Ovary (tissue), 9 donors: ENCODE results near the gene GRIK5. TPM values are rescaled to one million over a fixed set of nuclear protein-coding genes. Genes with fewer than 3 reads are reported as not detected.

Source experiments
- DNase-seq, 5 donors: peaks; one replicate each; pipeline ENCODE4 v3.0.0-alpha.2; 2019 to 2020
- H3K27ac ChIP-seq, 2 donors: fragments of 200-600 bp; one replicate each; pipeline versions ENCODE4 v1.5.1 to v1.8.0; 2019 to 2022
- H3K27me3 ChIP-seq: fragments of 200-600 bp; one replicate; pipeline ENCODE4 v1.8.0; 2022
- H3K36me3 ChIP-seq: fragments of 200-600 bp; sonication (generic); one replicate; pipeline ENCODE4 v1.5.1; 2019
- H3K4me1 ChIP-seq: one replicate; pipeline ENCODE4 v1.8.1; 2013; ENCODE audit warnings: mild to moderate bottlenecking, moderate library complexity; ENCODE audit not compliant: insufficient read depth
- H3K4me3 ChIP-seq: fragments of 200-600 bp; sonication (generic); one replicate; pipeline ENCODE4 v1.5.1; 2017
- H3K9me3 ChIP-seq, 2 donors: fragments of 200-600 bp in 1 of 2; sonication (generic) in 1 of 2; one replicate each; pipeline versions ENCODE4 v1.5.1 to v1.8.1; 2013 to 2019; ENCODE audit warnings: mild to moderate bottlenecking in 1 of 2, moderate library complexity in 1 of 2
- CTCF ChIP-seq, 3 donors: fragments of 450-650 bp in 2 of 3; fragments of 200-600 bp in 1 of 3; IDR thresholded peaks; one replicate each; pipeline versions ENCODE4 v1.5.1 to v1.8.0; 2016 to 2022; ENCODE audit warnings: antibody characterized with exemption in 3 of 3, mild to moderate bottlenecking in 1 of 3
- EP300 ChIP-seq: sonication (generic); formaldehyde crosslinking; IDR thresholded peaks from one replicate; pipeline ENCODE4 v1.6.1; 2017; ENCODE audit warnings: antibody characterized with exemption
- POLR2A ChIP-seq: fragments of 450-650 bp; IDR thresholded peaks from one replicate; pipeline ENCODE4 v1.6.1; 2017; ENCODE audit warnings: antibody characterized with exemption, mild to moderate bottlenecking, moderate library complexity
- WGBS, 3 donors: extraction: QIAGEN DNeasy Blood & Tissue Kit in 1 of 3; methylation state at CpG; one replicate each; pipeline versions ENCODE4 v1.1.5 to v1.1.7; 2013 to 2017; 5-methylcytosine and 5-hydroxymethylcytosine counted together
- intact Hi-C, 4 donors: fragments of 100-400 bp; cut with DNase I; formaldehyde crosslinking; loops; one replicate each; pipeline versions ENCODE4 v1.11.0 to v1.15.1; 2022 to 2023
- polyA plus RNA-seq, 2 donors: library from polyadenylated mRNA; stranded (reverse); fragments of 200-250 nt in 1 of 2; fragments of 350-450 nt in 1 of 2; fragmentation: Illumina TruSeq in 1 of 2; extraction: RNeasy Lipid Tissue Mini Kit (QIAGEN cat#74804) in 1 of 2; gene quantifications; one replicate each; pipeline ENCODE4 v1.2.3, GENCODE V29; 2013 to 2014
- total RNA-seq, 7 donors: library from RNA; depleted of rRNA in 2 of 7; stranded (reverse); fragments of >200 nt in 2 of 7; fragmentation: NEBNext Ultra II Directional in 3 of 7; extraction: Animal tissue kit (Norgen Biotek cat#: 25700) in 3 of 7; gene quantifications; one replicate each; pipeline versions ENCODE4 v1.1.0 to v1.2.4, GENCODE V29; 2016 to 2023
- donor health status: DM: no; HTN: no; CAD: no; lungs with moderate emphysema.
- donor health status: DM: no; HTN: no; CAD: no.
- donor health status: Bipolar disorder and iron deficiency.
- donor health status: DM: yes; HTN: yes; CAD: no.
- donor health status: DM: no; HTN: no; CAD: no.
- donor health status: DM: yes; HTN: yes; CAD: no.

GRIK5 gene
- total and polyA plus RNA-seq, 9 donors, result 1.7 to 16.3 (median 3.7) TPM

DNA sequence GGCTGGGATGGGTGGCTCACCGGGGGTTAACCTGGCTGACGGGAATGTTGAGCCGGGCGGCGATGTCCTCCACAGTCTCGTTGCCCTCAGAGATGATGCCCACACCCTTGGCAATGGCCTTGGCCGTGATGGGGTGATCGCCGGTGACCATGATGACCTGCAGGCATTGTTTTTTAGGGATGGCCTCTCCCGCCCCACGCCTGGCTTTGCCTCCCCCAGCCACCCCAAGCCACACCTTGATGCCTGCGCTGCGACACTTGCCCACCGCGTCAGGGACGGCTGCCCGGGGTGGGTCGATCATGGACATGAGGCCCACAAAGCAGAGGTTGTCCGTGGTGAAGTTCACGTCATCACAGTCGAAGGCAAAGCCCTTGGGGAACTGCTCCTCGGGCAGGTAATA, 92.1 kb downstream of the GRIK5 start:
- intact Hi-C loops, result no loop called here
- WGBS, 3 donors, result 73 to 81% (median 77%) methylated on average over 22 of the region's 22 CpGs
- TF ChIP-seq EP300 (no peak), CTCF (IDR thresholded peaks at IDR 0.05) (no peak), POLR2A (no peak)

DNA sequence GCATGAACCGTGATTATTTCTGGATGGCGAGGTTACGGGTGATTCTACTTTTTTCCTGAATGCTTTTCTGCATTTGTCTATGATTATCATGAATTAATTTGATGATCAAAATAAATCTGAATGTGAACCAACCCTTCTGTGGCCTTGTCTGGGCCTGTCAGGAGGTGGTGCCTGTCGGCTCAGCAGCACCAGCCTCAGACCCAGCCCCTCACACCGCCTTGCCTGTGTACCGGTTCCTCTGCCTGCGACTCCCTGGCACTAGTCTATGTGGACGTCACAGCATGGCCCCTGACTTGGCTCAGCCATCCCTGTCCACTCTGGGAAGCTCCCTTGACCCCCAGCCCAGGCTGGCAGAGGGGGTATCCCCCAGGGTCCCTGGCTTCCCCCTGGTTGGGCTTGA, 95.4 kb downstream of the GRIK5 start:
- H3K36me3 ChIP-seq, result no peaks in the 10 kb centered on the region
- no peak overlapping the region for H3K27ac ChIP-seq
- no peaks in the 10 kb centered on the region for H3K9me3 ChIP-seq
- WGBS, 3 donors, result 53 to 70% (median 61%) methylated on average over 8 of the region's 8 CpGs
- TF ChIP-seq EP300, result no peak
- no peak for TF ChIP-seq POLR2A
- no peak for TF ChIP-seq CTCF (IDR thresholded peaks at IDR 0.05)
- DNase-seq, result no peak
- no peak overlapping the region for H3K4me3 ChIP-seq
- H3K4me1 ChIP-seq, result no peaks in the 10 kb centered on the region
- no peaks in the 10 kb centered on the region for H3K27me3 ChIP-seq
- intact Hi-C loops, result no loop called here

More for the DNA sequence above, 92.1 kb downstream of the GRIK5 start:
- H3K4me3 ChIP-seq, result no peak overlapping the region
- no peak for DNase-seq
- no peaks in the 10 kb centered on the region for H3K4me1 ChIP-seq
- H3K36me3 ChIP-seq, result no peaks in the 10 kb centered on the region
- H3K9me3 ChIP-seq, result no peaks in the 10 kb centered on the region
- H3K27me3 ChIP-seq, result no peaks in the 10 kb centered on the region
- H3K27ac ChIP-seq, result no peak overlapping the region

GRCh38 chr19:41971363-41971762, 98.6 kb downstream of the GRIK5 start:
- H3K27ac ChIP-seq, result no peak overlapping the region
- intact Hi-C loops, result no loop called here
- H3K9me3 ChIP-seq, result no peaks in the 10 kb centered on the region
- H3K27me3 ChIP-seq, result no peaks in the 10 kb centered on the region
- TF ChIP-seq POLR2A (no peak), EP300 (no peak), CTCF (IDR thresholded peaks at IDR 0.05) (no peak)
- H3K4me3 ChIP-seq, result no peak overlapping the region
- DNase-seq, result no peak
- no peaks in the 10 kb centered on the region for H3K36me3 ChIP-seq
- H3K4me1 ChIP-seq, result no peaks in the 10 kb centered on the region
- 76 to 82% (median 78%) methylated on average over 11 of the region's 11 CpGs for WGBS, 3 donors

GRCh38 chr19:41969772-41970458, 100.1 kb downstream of the GRIK5 start:
- Histone ChIP-seq H3K9me3 (no peaks in the 10 kb centered on the region), H3K36me3 (no peaks in the 10 kb centered on the region), H3K4me3 (no peak overlapping the region), H3K4me1 (no peaks in the 10 kb centered on the region), H3K27me3 (no peaks in the 10 kb centered on the region), H3K27ac (no peak overlapping the region)
- intact Hi-C loops, result no loop called here
- no peak for DNase-seq
- no peak for TF ChIP-seq CTCF (IDR thresholded peaks at IDR 0.05)
- no peak for TF ChIP-seq POLR2A
- TF ChIP-seq EP300, result no peak
- WGBS, 3 donors, result 84 to 90% (median 87%) methylated on average over 19 of the region's 19 CpGs
